KMS-11 (cell line): Measurements from ENCODE around the gene PGM2.

Experiments
- H2AFZ ChIP-seq: fragments of 200-600 bp; sonication (generic); 2 replicates; pipeline ENCODE4 v1.6.1; 2016; ENCODE audit warnings: antibody characterized with exemption, mixed run types, low read depth
- H3K27ac ChIP-seq: fragments of 200-600 bp; sonication (generic); 2 replicates; pipeline ENCODE4 v1.6.1; 2016; ENCODE audit warnings: mild to moderate bottlenecking, mixed run types
- H3K27me3 ChIP-seq: fragments of 200-600 bp; sonication (generic); 2 replicates; pipeline ENCODE4 v1.6.1; 2017; ENCODE audit warnings: mild to moderate bottlenecking, low read depth, mixed run types, moderate library complexity; ENCODE audit not compliant: insufficient read depth
- H3K36me3 ChIP-seq: fragments of 200-600 bp; sonication (generic); 2 replicates; pipeline ENCODE4 v1.6.1; 2017; ENCODE audit warnings: mild to moderate bottlenecking, mixed run types; ENCODE audit not compliant: insufficient read depth
- H3K4me1 ChIP-seq: fragments of 200-600 bp; sonication (generic); 2 replicates; pipeline ENCODE4 v1.6.1; 2016; ENCODE audit warnings: mild to moderate bottlenecking, low read depth, mixed run types; ENCODE audit not compliant: poor library complexity, severe bottlenecking
- H3K4me2 ChIP-seq: fragments of 200-600 bp; sonication (generic); 2 replicates; pipeline ENCODE4 v1.7.0; 2016; ENCODE audit warnings: mild to moderate bottlenecking, mixed run types
- H3K4me3 ChIP-seq: fragments of 200-600 bp; sonication (generic); IDR thresholded peaks from 2 replicates; pipeline ENCODE4 v1.6.1; 2017; ENCODE audit warnings: low read depth, low read length, mixed read lengths; ENCODE audit not compliant: insufficient read depth
- H3K79me2 ChIP-seq: fragments of 200-600 bp; sonication (generic); 2 replicates; pipeline ENCODE4 v1.6.1; 2016; ENCODE audit warnings: low read depth, mixed run types; ENCODE audit not compliant: insufficient read depth
- H3K9ac ChIP-seq: fragments of 200-600 bp; sonication (generic); 2 replicates; pipeline ENCODE4 v1.6.1; 2016; ENCODE audit warnings: mild to moderate bottlenecking, mixed run types
- H4K20me1 ChIP-seq: fragments of 200-600 bp; sonication (generic); 2 replicates; pipeline ENCODE4 v1.6.1; 2016; ENCODE audit warnings: mild to moderate bottlenecking, mixed run types; ENCODE audit not compliant: insufficient read depth
- CTCF ChIP-seq: fragments of 200-600 bp; sonication (generic); conservative IDR thresholded peaks from 2 replicates; pipeline ENCODE4 v1.6.1; 2017; ENCODE audit warnings: low read depth, mild to moderate bottlenecking, antibody characterized with exemption, low read length, moderate library complexity, mixed read lengths

PGM2 gene

DNA sequence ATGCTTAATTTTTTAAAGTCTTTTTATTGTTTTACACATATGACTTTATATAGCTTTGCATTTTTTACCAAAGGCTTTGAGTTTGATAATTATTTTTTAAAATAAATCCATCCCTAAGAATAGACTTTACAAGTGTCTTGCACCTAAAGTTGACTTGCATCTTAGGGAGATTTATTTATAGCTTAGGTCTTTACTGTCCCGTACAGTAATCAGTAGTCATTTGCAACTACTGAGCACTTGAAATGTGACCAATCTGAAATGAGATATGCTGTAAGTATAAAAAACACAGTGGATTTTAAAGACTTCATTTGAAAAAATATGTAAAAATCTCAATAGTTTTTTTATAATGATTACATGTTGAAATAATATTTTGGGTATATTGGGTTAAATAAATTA lies 83.6 kb downstream of the PGM2 start:
- Histone ChIP-seq H3K79me2 (no peaks in the 10 kb centered on the region), H3K27ac (no peak overlapping the region), H4K20me1 (no peaks in the 10 kb centered on the region), H3K9ac (no peak overlapping the region), H3K4me2 (no peak overlapping the region), H2AFZ (no peak overlapping the region), H3K36me3 (no peaks in the 10 kb centered on the region), H3K4me1 (no peaks in the 10 kb centered on the region), H3K27me3 (no peaks in the 10 kb centered on the region), H3K4me3 (no peak overlapping the region)
- no peak for TF ChIP-seq CTCF
